HepG2 (cell line): Measurements from ENCODE around the gene ZNF48. TPM values are rescaled to one million over a fixed set of nuclear protein-coding genes. Genes with fewer than 3 reads are reported as not detected.
A peak's percentile ranks its signal among the peaks of the same experiment; 100 is the strongest.

Source experiments
- ATAC-seq: fragments of 200-7000 bp; cut with Tn5 transposase; 3 replicates; pipeline ENCODE4 v1.9.1; 2020; ENCODE audit warnings: mild to moderate bottlenecking, moderate library complexity
- BruUV-seq: library from RNA; stranded (reverse); fragments of 400-500 nt; replicated peaks from 2 replicates; lab custom pipeline; 2021; lab: Mats Ljungman, UMichigan
- CTCF ChIA-PET: fragments of 300-600 bp; formaldehyde crosslinking; extraction: SDS; loops from one replicate; lab custom pipeline; 2021; ENCODE audit warnings: low total read pairs, inconsistent platforms, low intra/inter-chr PET ratio; lab: Yijun Ruan, JAX
- POLR2A ChIA-PET: fragments of 350-600 bp; sonication (Branson Sonifier 250); formaldehyde crosslinking; loops from one replicate; lab custom pipeline; 2020; ENCODE audit warnings: antibody characterized with exemption, inconsistent platforms; lab: Yijun Ruan, JAX
- DNase-seq: peaks from one replicate; pipeline ENCODE4 v3.0.0-alpha.2; 2015; ENCODE audit warnings: low spot score
- FAIRE-seq: peaks from 3 replicates; lab custom pipeline; 2011; peaks lifted over from hg19 to GRCh38; lab: Jason Lieb, UNC
- H2AFZ ChIP-seq: one replicate; pipeline ENCODE4 v1.6.1; 2011; ENCODE audit warnings: low read length, inconsistent platforms
- H3K27ac ChIP-seq: fragments of 300-600 bp; 3 replicates; pipeline ENCODE4 v1.8.0; 2011; ENCODE audit warnings: mixed run types, mild to moderate bottlenecking, mixed read lengths, low read length, inconsistent platforms; ENCODE audit not compliant: insufficient read depth; ENCODE audit errors: extremely low read length
- H3K27me3 ChIP-seq, 2 experiments: fragments of 200-600 bp in 1 of 2; 2 replicates in 1 of 2; 3 replicates in 1 of 2; pipeline versions ENCODE4 v1.6.0 to v1.8.0; 2011; ENCODE audit warnings: low read length in 2 of 2, mild to moderate bottlenecking in 2 of 2, moderate library complexity in 2 of 2, inconsistent platforms in 1 of 2; ENCODE audit not compliant: insufficient read depth in 2 of 2, control insufficient read depth in 1 of 2
- H3K36me3 ChIP-seq, 2 experiments: fragments of 200-600 bp in 1 of 2; replicated peaks in 1 of 2; 2 replicates in 1 of 2; 3 replicates in 1 of 2; pipeline versions ENCODE4 v1.5.1 to v1.8.0; 2011; ENCODE audit warnings: low read length in 2 of 2, inconsistent platforms in 1 of 2; ENCODE audit not compliant: insufficient read depth in 2 of 2, control insufficient read depth in 1 of 2
- H3K4me1 ChIP-seq: 2 replicates; pipeline ENCODE4 v1.5.1; 2012; ENCODE audit warnings: low read length, inconsistent platforms; ENCODE audit not compliant: insufficient read depth
- H3K4me2 ChIP-seq: 2 replicates; pipeline ENCODE4 v1.6.0; 2011; ENCODE audit warnings: low read depth, low read length, inconsistent platforms
- H3K4me3 ChIP-seq, 3 experiments: fragments of 200-600 bp in 1 of 3; sonication (generic), shearing (Covaris generic) in 1 of 3; replicated peaks in 1 of 3; 2 replicates each; pipeline ENCODE4 v1.5.1; 2011 to 2016; ENCODE audit warnings: low read length in 3 of 3, inconsistent platforms in 2 of 3, low read depth in 2 of 3, mild to moderate bottlenecking in 2 of 3, control low read depth in 1 of 3, mixed read lengths in 1 of 3; ENCODE audit not compliant: insufficient read depth in 1 of 3
- H3K79me2 ChIP-seq: one replicate; pipeline ENCODE4 v1.6.1; 2011; ENCODE audit warnings: low read length, inconsistent platforms; ENCODE audit not compliant: insufficient read depth
- H3K9ac ChIP-seq: 2 replicates; pipeline ENCODE4 v1.6.0; 2011; ENCODE audit warnings: mild to moderate bottlenecking, low read depth, low read length, inconsistent platforms; ENCODE audit not compliant: insufficient read depth
- H3K9me3 ChIP-seq: 2 replicates; pipeline ENCODE4 v1.5.1; 2012; ENCODE audit warnings: mild to moderate bottlenecking, low read length
- H4K20me1 ChIP-seq: 2 replicates; pipeline ENCODE4 v1.6.0; 2011; ENCODE audit warnings: inconsistent platforms, mild to moderate bottlenecking, low read length, moderate library complexity; ENCODE audit not compliant: insufficient read depth
- BRD4 ChIP-seq: sonication (generic); formaldehyde crosslinking; IDR thresholded peaks from 2 replicates; pipeline ENCODE4 v1.4.0; 2020; ENCODE audit warnings: missing genetic modification reagents
- E2F1 ChIP-seq: sonication (generic); formaldehyde crosslinking; IDR thresholded peaks from 2 replicates; pipeline ENCODE4 v1.5.0; 2020; ENCODE audit warnings: missing genetic modification reagents
- ELF1 ChIP-seq: sonication (generic); formaldehyde crosslinking; IDR thresholded peaks from 2 replicates; pipeline ENCODE4 v1.4.0; 2020; ENCODE audit warnings: missing genetic modification reagents
- FOSL1 ChIP-seq: sonication (generic); formaldehyde crosslinking; IDR thresholded peaks from 2 replicates; pipeline ENCODE4 v1.9.0; 2021; ENCODE audit warnings: missing genetic modification reagents, borderline replicate concordance
- JDP2 ChIP-seq: sonication (generic); formaldehyde crosslinking; IDR thresholded peaks from 2 replicates; pipeline ENCODE4 v1.8.1; 2022; ENCODE audit warnings: missing genetic modification reagents, borderline replicate concordance
- KLF13 ChIP-seq: sonication (generic); formaldehyde crosslinking; IDR thresholded peaks from 2 replicates; pipeline ENCODE4 v1.4.0; 2020; ENCODE audit warnings: mild to moderate bottlenecking, missing genetic modification reagents
- LCORL ChIP-seq, 2 experiments: fragments of 450-650 bp in 1 of 2; sonication (generic) in 1 of 2; formaldehyde crosslinking in 1 of 2; IDR thresholded peaks; 2 replicates each; pipeline versions ENCODE4 v1.5.0 to v1.6.1; 2017 to 2020; ENCODE audit warnings: antibody characterized with exemption in 1 of 2, missing genetic modification reagents in 1 of 2
- MTA1 ChIP-seq: sonication (generic); formaldehyde crosslinking; IDR thresholded peaks from 2 replicates; pipeline ENCODE4 v1.4.0; 2020; ENCODE audit warnings: missing genetic modification reagents, mild to moderate bottlenecking, borderline replicate concordance
- PHF8 ChIP-seq: sonication (generic); formaldehyde crosslinking; IDR thresholded peaks from 2 replicates; pipeline ENCODE4 v1.5.0; 2020; ENCODE audit warnings: missing genetic modification reagents
- POLR2AphosphoS2 ChIP-seq: IDR thresholded peaks from 2 replicates; pipeline ENCODE4 v1.6.1; 2011; ENCODE audit warnings: low read depth, low read length, improper control_type of control experiment
- PRMT3 ChIP-seq: sonication (generic); formaldehyde crosslinking; IDR thresholded peaks from 2 replicates; pipeline ENCODE4 v1.8.1; 2022; ENCODE audit warnings: low read depth, mild to moderate bottlenecking, moderate library complexity, missing genetic modification reagents, borderline replicate concordance
- RBFOX2 ChIP-seq: fragments of 200-400 bp; formaldehyde crosslinking; IDR thresholded peaks from 2 replicates; pipeline ENCODE4 v1.6.1; 2017; ENCODE audit warnings: low read depth, mild to moderate bottlenecking, low read length
- SOX6 ChIP-seq, 2 experiments: fragments of 450-650 bp in 1 of 2; sonication (generic) in 1 of 2; formaldehyde crosslinking in 1 of 2; IDR thresholded peaks; 2 replicates each; pipeline versions ENCODE4 v1.4.0 to v1.6.1; 2017 to 2020; ENCODE audit warnings: antibody characterized with exemption in 1 of 2, mild to moderate bottlenecking in 1 of 2, missing genetic modification reagents in 1 of 2
- ZNF143 ChIP-seq: sonication (generic); formaldehyde crosslinking; IDR thresholded peaks from 2 replicates; pipeline ENCODE4 v1.4.0; 2020; ENCODE audit warnings: missing genetic modification reagents
- ZNF558 ChIP-seq: sonication (generic); formaldehyde crosslinking; IDR thresholded peaks from 2 replicates; pipeline ENCODE4 v1.9.0; 2022; ENCODE audit warnings: mild to moderate bottlenecking, missing genetic modification reagents, borderline replicate concordance
- ZNF703 ChIP-seq: sonication (generic); formaldehyde crosslinking; IDR thresholded peaks from 2 replicates; pipeline ENCODE4 v1.5.1; 2020; ENCODE audit warnings: missing genetic modification reagents, mild to moderate bottlenecking, moderate library complexity, borderline replicate concordance
- ZSCAN20 ChIP-seq: sonication (generic); formaldehyde crosslinking; IDR thresholded peaks from 2 replicates; pipeline ENCODE4 v1.4.0; 2020; ENCODE audit warnings: missing genetic modification reagents, mild to moderate bottlenecking, borderline replicate concordance
- ZSCAN5A ChIP-seq: sonication (generic); formaldehyde crosslinking; IDR thresholded peaks from 2 replicates; pipeline ENCODE4 v1.8.0; 2022; ENCODE audit warnings: mild to moderate bottlenecking, missing genetic modification reagents, borderline replicate concordance
- WGBS: methylation state at CpG from one replicate; pipeline ENCODE4 v1.1.6; 2017; ENCODE audit warnings: low lambda C conversion rate; 5-methylcytosine and 5-hydroxymethylcytosine counted together
- in situ Hi-C: cut with HindIII; loops from 2 replicates; pipeline ENCODE4 v1.10.0; 2017; ENCODE audit warnings: low pct_unique_long_range_greater_than_20kb; ENCODE audit not compliant: extremely low pct_ligation_motif_present
- intact Hi-C: fragments of 100-400 bp; cut with micrococcal nuclease; formaldehyde crosslinking; loops from one replicate; pipeline ENCODE4 v1.10.0; 2022; ENCODE audit not compliant: unreplicated experiment
- polyA plus RNA-seq, 8 experiments: library from polyadenylated mRNA; depleted of rRNA in 3 of 8; stranded (reverse) in 7 of 8; unstranded in 1 of 8; fragments of >200 nt; fragmentation: Illumina TruSeq in 4 of 8; extraction: Trizol in 4 of 8; gene quantifications; 2 replicates each; pipeline versions ENCODE4 v1.2.1 to v1.2.3, GENCODE V29; 2011 to 2016; ENCODE audit warnings: low read depth in 4 of 8, missing spikeins in 1 of 8, mixed read lengths in 1 of 8; ENCODE audit not compliant: insufficient read depth in 1 of 8
- total RNA-seq, 5 experiments: library from RNA; depleted of rRNA; stranded (reverse); fragments of >200 nt; fragmentation: Illumina TruSeq; extraction: Trizol; gene quantifications; 2 replicates each; pipeline ENCODE4 v1.2.3, GENCODE V29; 2016; ENCODE audit warnings: low read depth in 1 of 5
- TF ChIP-seq, protein P1 (sequence below): sonication (generic); formaldehyde crosslinking; IDR thresholded peaks from 2 replicates; pipeline ENCODE4 v1.5.0; 2020; ENCODE audit warnings: missing genetic modification reagents

ZNF48 gene
- total and polyA plus RNA-seq, 2 of the 13 experiments (the other 11 are each of a cell fraction or from before 2014, with no cell fraction given) = 9.9 to 12.3 TPM

GRCh38 chr16:30394592-30395154 is 547 bp upstream of the ZNF48 start:
- POLR2A ChIA-PET = interaction anchor here (1.0 to 3.3 kb wide), 15 partner anchors 10 to 264 kb away, joined by 3 to 70 read pairs (median 6); partner anchors contain the start of genes CD2BP2, DCTPP1, FBRS and SEPTIN1
- DNase-seq (no peak), ATAC-seq (peak; percentile 54), FAIRE-seq (no peak)
- Histone ChIP-seq H2AFZ (peak overlapping the region; percentile 9), H3K79me2 (peaks cover 17% of the 10 kb centered on the region), H3K27ac (peak overlapping the region; percentile 73), H3K4me3 (peak overlapping the region; percentile 75 to 93 (median 75)), H3K4me1 (peaks cover 31% of the 10 kb centered on the region), H3K36me3 (peaks cover 3 to 17% of the 10 kb centered on the region in 2 experiments; a peak in 4 of 5 replicates), H3K9me3 (no peaks in the 10 kb centered on the region), H4K20me1 (no peaks in the 10 kb centered on the region; the same call in 1 of the 2 replicates), H3K4me2 (peak overlapping the region; percentile 99), H3K9ac (peak overlapping the region; percentile 83), H3K27me3 (no peaks in the 10 kb centered on the region)
- WGBS = 2% methylated on average over 31 of the region's 31 CpGs
- CTCF ChIA-PET = interaction anchor here (1.2 to 2.6 kb wide), 3 partner anchors 15 to 234 kb away, joined by 3 to 20 read pairs (median 4); partner anchors contain the start of gene DCTPP1
- intact Hi-C loops = loop anchor here (1.0 kb wide), 4 partner anchors 15 to 39 kb away; partner anchors contain the start of gene CD2BP2
- BruUV-seq = no TSS peak
- in situ Hi-C loops = no loop called here
- TF ChIP-seq ZNF558 (CRISPR knock-in tag) (0 out of 2 replicates have a peak, but pooled peaks have one; percentile 53), BRD4 (CRISPR knock-in tag) (peak; percentile 19), MTA1 (CRISPR knock-in tag) (no peak), JDP2 (0 out of 2 replicates have a peak, but pooled peaks have one; percentile 7), SOX6 (IDR thresholded peaks at IDR 0.05) (no peak), SOX6 (CRISPR knock-in tag; IDR thresholded peaks at IDR 0.05) (0 out of 2 replicates have a peak, but pooled peaks have one; percentile 39), ZNF143 (no peak), KLF13 (CRISPR knock-in tag) (no peak), FOSL1 (CRISPR knock-in tag) (no peak), ZNF703 (CRISPR knock-in tag) (0 out of 2 replicates have a peak, but pooled peaks have one; percentile 21), PRMT3 (CRISPR knock-in tag) (no peak), ZSCAN5A (CRISPR knock-in tag) (no peak), RBFOX2 (no peak), LCORL (IDR thresholded peaks at IDR 0.05) (0 out of 2 replicates have a peak, but pooled peaks have one; percentile 28), LCORL (CRISPR knock-in tag; IDR thresholded peaks at IDR 0.05) (no peak), ZSCAN20 (CRISPR knock-in tag) (no peak), POLR2AphosphoS2 (no peak), PHF8 (CRISPR knock-in tag) (no peak), ELF1 (no peak), E2F1 (CRISPR knock-in tag) (0 out of 2 replicates have a peak, but pooled peaks have one; percentile 2)
- TF ChIP-seq, protein P1, sequence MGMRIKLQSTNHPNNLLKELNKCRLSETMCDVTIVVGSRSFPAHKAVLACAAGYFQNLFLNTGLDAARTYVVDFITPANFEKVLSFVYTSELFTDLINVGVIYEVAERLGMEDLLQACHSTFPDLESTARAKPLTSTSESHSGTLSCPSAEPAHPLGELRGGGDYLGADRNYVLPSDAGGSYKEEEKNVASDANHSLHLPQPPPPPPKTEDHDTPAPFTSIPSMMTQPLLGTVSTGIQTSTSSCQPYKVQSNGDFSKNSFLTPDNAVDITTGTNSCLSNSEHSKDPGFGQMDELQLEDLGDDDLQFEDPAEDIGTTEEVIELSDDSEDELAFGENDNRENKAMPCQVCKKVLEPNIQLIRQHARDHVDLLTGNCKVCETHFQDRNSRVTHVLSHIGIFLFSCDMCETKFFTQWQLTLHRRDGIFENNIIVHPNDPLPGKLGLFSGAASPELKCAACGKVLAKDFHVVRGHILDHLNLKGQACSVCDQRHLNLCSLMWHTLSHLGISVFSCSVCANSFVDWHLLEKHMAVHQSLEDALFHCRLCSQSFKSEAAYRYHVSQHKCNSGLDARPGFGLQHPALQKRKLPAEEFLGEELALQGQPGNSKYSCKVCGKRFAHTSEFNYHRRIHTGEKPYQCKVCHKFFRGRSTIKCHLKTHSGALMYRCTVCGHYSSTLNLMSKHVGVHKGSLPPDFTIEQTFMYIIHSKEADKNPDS (CRISPR knock-in tag) = 0 out of 2 replicates have a peak, but pooled peaks have one; percentile 8
